CD8-positive, alpha-beta memory T cell (primary cell): ENCODE measurements around the gene SHROOM3. TPM values are rescaled to one million over a fixed set of nuclear protein-coding genes. Genes with fewer than 3 reads are reported as not detected.
A peak's percentile ranks its signal among the peaks of the same experiment; 100 is the strongest.
"Not testable (repeated sequence)": the region's sequence is repeated elsewhere in the genome, so short reads cannot be mapped to it uniquely, and the experiment has no call there.

Experiments
- CTCF ChIA-PET: fragments of 350-600 bp; sonication (Branson Sonifier 250); formaldehyde crosslinking; loops from one replicate; lab custom pipeline; 2021; ENCODE audit warnings: antibody characterized with exemption; lab: Charles Lee
- POLR2A ChIA-PET: fragments of 350-600 bp; sonication (Branson Sonifier 250); formaldehyde crosslinking; loops from one replicate; lab custom pipeline; 2021; ENCODE audit warnings: antibody characterized with exemption; lab: Charles Lee
- DNase-seq, 5 donors: peaks; one replicate each; pipeline versions ENCODE4 v3.0.0 to v3.0.0-alpha.2; 2020 to 2022; ENCODE audit warnings: mixed read lengths in 1 of 5
- H3K27ac ChIP-seq: one replicate; pipeline ENCODE4 v1.7.0; 2013; ENCODE audit warnings: low read depth, mild to moderate bottlenecking, low read length, moderate library complexity
- H3K27me3 ChIP-seq: 2 replicates; pipeline ENCODE4 v1.7.0; 2013; ENCODE audit warnings: low read length, mild to moderate bottlenecking; ENCODE audit not compliant: insufficient read depth, poor library complexity, severe bottlenecking
- H3K36me3 ChIP-seq: 2 replicates; pipeline ENCODE4 v1.7.0; 2013; ENCODE audit warnings: mild to moderate bottlenecking, low read length, moderate library complexity; ENCODE audit not compliant: insufficient read depth
- H3K4me1 ChIP-seq: 2 replicates; pipeline ENCODE4 v1.7.0; 2013; ENCODE audit warnings: mild to moderate bottlenecking, low read length, moderate library complexity; ENCODE audit not compliant: insufficient read depth
- H3K4me3 ChIP-seq: 2 replicates; pipeline ENCODE4 v1.7.0; 2013; ENCODE audit warnings: mild to moderate bottlenecking, low read length
- H3K9me3 ChIP-seq: 2 replicates; pipeline ENCODE4 v1.7.0; 2013; ENCODE audit warnings: mild to moderate bottlenecking, low read length
- H3K27ac Mint-ChIP-seq, 8 donors: one replicate each; pipeline ENCODE4 v1.8.0; 2020 to 2021; ENCODE audit warnings: mixed read lengths in 8 of 8, mild to moderate bottlenecking in 6 of 8, inconsistent platforms in 3 of 8, moderate library complexity in 3 of 8
- H3K27me3 Mint-ChIP-seq, 2 donors: one replicate each; pipeline ENCODE4 v1.8.0; 2020 to 2021; ENCODE audit warnings: mixed read lengths in 2 of 2, mild to moderate bottlenecking in 1 of 2, moderate library complexity in 1 of 2
- H3K36me3 Mint-ChIP-seq, 3 donors: one replicate each; pipeline ENCODE4 v1.8.0; 2020 to 2021; ENCODE audit warnings: mixed read lengths in 3 of 3, inconsistent platforms in 1 of 3, mild to moderate bottlenecking in 1 of 3
- H3K4me1 Mint-ChIP-seq, 3 donors: one replicate each; pipeline ENCODE4 v1.8.0; 2020 to 2021; ENCODE audit warnings: mixed read lengths in 3 of 3, inconsistent platforms in 1 of 3, mild to moderate bottlenecking in 1 of 3
- H3K4me3 Mint-ChIP-seq, 7 donors: one replicate each; pipeline ENCODE4 v1.8.0; 2020 to 2021; ENCODE audit warnings: mixed read lengths in 7 of 7, mild to moderate bottlenecking in 6 of 7, moderate library complexity in 4 of 7, inconsistent platforms in 2 of 7
- H3K9me3 Mint-ChIP-seq, 5 donors: one replicate each; pipeline ENCODE4 v1.8.0; 2020 to 2022; ENCODE audit warnings: mixed read lengths in 5 of 5, mild to moderate bottlenecking in 3 of 5, moderate library complexity in 2 of 5, inconsistent platforms in 1 of 5
- polyA plus RNA-seq: library from polyadenylated mRNA; unstranded; fragments of 300-500 nt; fragmentation: Illumina TruSeq; gene quantifications from one replicate; pipeline ENCODE4 v1.2.3, GENCODE V29; 2021
- total RNA-seq, 2 experiments: library from RNA; stranded (reverse); gene quantifications; one replicate each; pipeline ENCODE4 v1.2.3, GENCODE V29; 2021

Gene SHROOM3
- total and polyA plus RNA-seq, 3 experiments from 2014 or later = not detected

GRCh38 chr4:76410636-76411035 lies 24.4 kb upstream of the SHROOM3 start:
- ChIA-PET POLR2A (no interaction called here), CTCF (interaction anchor here (1.1 kb wide), 1 partner anchor 9 kb away, joined by 3 read pairs; no protein-coding TSS in a partner anchor)
- no peak overlapping the region for H3K4me3 ChIP-seq
- H3K27me3 ChIP-seq = no peaks in the 10 kb centered on the region
- no peak for DNase-seq
- Mint-ChIP-seq H3K9me3 (no peaks in the 10 kb centered on the region), H3K4me1 (peaks cover 0 to 9% (median 5%) of the 10 kb centered on the region in 3 donors), H3K36me3 (no peaks in the 10 kb centered on the region), H3K4me3 (no peak overlapping the region), H3K27ac (no peak overlapping the region), H3K27me3 (peaks cover 6 to 15% of the 10 kb centered on the region in 2 donors)
- H3K9me3 ChIP-seq = no peaks in the 10 kb centered on the region
- H3K36me3 ChIP-seq = no peaks in the 10 kb centered on the region
- no peak overlapping the region for H3K27ac ChIP-seq
- no peaks in the 10 kb centered on the region for H3K4me1 ChIP-seq

- CTCF ChIA-PET = no interaction called here
- Mint-ChIP-seq H3K27ac (peak overlapping the region in 1 of 8 donors; percentile 43), H3K9me3 (peaks cover 0 to 4% (median 0%) of the 10 kb centered on the region in 5 donors), H3K27me3 (peaks cover 17 to 40% of the 10 kb centered on the region in 2 donors), H3K36me3 (peaks cover 0 to 4% (median 0%) of the 10 kb centered on the region in 3 donors), H3K4me1 (peaks cover 0 to 14% (median 7%) of the 10 kb centered on the region in 3 donors), H3K4me3 (peak overlapping the region in 6 of 7 donors; percentile 55 to 75 (median 67))
- no peak overlapping the region for H3K27ac ChIP-seq
- no peaks in the 10 kb centered on the region for H3K9me3 ChIP-seq
- POLR2A ChIA-PET = no interaction called here
- no peaks in the 10 kb centered on the region for H3K36me3 ChIP-seq
- no peaks in the 10 kb centered on the region for H3K27me3 ChIP-seq
- DNase-seq = no peak
- no peaks in the 10 kb centered on the region for H3K4me1 ChIP-seq
- H3K4me3 ChIP-seq = no peak overlapping the region
Measured at GRCh38 chr4:76420188-76420761, 14.8 kb upstream of the SHROOM3 start.

GRCh38 chr4:76420762-76421581 lies 14.1 kb upstream of the SHROOM3 start, which contains the start of gene CCDC158:
TSS of gene CCDC158 (minus strand) at chr4:76421141. CDS start at chr4:76403207, 17,934 bp downstream.
- no peak within 1 kb of the TSS for H3K4me3 ChIP-seq
- H3K27me3 ChIP-seq = no peaks in the 10 kb centered on the region
- no peak within 1 kb of the TSS for H3K27ac ChIP-seq
- CTCF ChIA-PET = interaction anchor here (1.4 kb wide), 1 partner anchor 11 kb away, joined by 4 read pairs; no protein-coding TSS in a partner anchor
- POLR2A ChIA-PET = no interaction called here
- DNase-seq = peak in 1 of 5 donors; percentile 7
- H3K36me3 Mint-ChIP-seq = peaks cover 0 to 4% (median 0%) of the 10 kb centered on the region in 3 donors
- peaks cover 21 to 44% of the 10 kb centered on the region in 2 donors for H3K27me3 Mint-ChIP-seq
- no peaks in the 10 kb centered on the region for H3K9me3 ChIP-seq
- peak within 1 kb of the TSS in 6 of 7 donors; percentile 55 to 87 (median 68) for H3K4me3 Mint-ChIP-seq
- peaks cover 0 to 14% (median 7%) of the 10 kb centered on the region in 3 donors for H3K4me1 Mint-ChIP-seq
- peaks cover 0 to 4% (median 0%) of the 10 kb centered on the region in 5 donors for H3K9me3 Mint-ChIP-seq
- no peaks in the 10 kb centered on the region for H3K36me3 ChIP-seq
- H3K4me1 ChIP-seq = no peaks in the 10 kb centered on the region
- peak within 1 kb of the TSS in 1 of 8 donors; percentile 43 for H3K27ac Mint-ChIP-seq

- H3K36me3 ChIP-seq, H3K4me3 Mint-ChIP-seq, H3K4me1 ChIP-seq, H3K27me3 ChIP-seq, H3K9me3 ChIP-seq, H3K4me3 ChIP-seq, H3K9me3 Mint-ChIP-seq, H3K36me3 Mint-ChIP-seq, H3K27ac Mint-ChIP-seq, POLR2A ChIA-PET, CTCF ChIA-PET, H3K27ac ChIP-seq, DNase-seq: not testable (repeated sequence)
- Mint-ChIP-seq H3K4me1 (peaks cover 0 to 14% (median 7%) of the 10 kb centered on the region in 3 donors), H3K27me3 (peaks cover 15 to 37% of the 10 kb centered on the region in 2 donors)
Measured at GRCh38 chr4:76423159-76423558, 11.9 kb upstream of the SHROOM3 start.

GRCh38 chr4:76426272-76426671 lies 8.8 kb upstream of the SHROOM3 start:
- H3K27me3 ChIP-seq = no peaks in the 10 kb centered on the region
- H3K36me3 Mint-ChIP-seq = no peaks in the 10 kb centered on the region
- H3K27me3 Mint-ChIP-seq = peaks cover 6 to 19% of the 10 kb centered on the region in 2 donors

GRCh38 chr4:76429636-76430035 lies 5.4 kb upstream of the SHROOM3 start:
- Mint-ChIP-seq H3K27me3 (peaks cover 4 to 20% of the 10 kb centered on the region in 2 donors), H3K36me3 (no peaks in the 10 kb centered on the region), H3K9me3 (no peaks in the 10 kb centered on the region), H3K27ac (no peak overlapping the region), H3K4me1 (no peaks in the 10 kb centered on the region), H3K4me3 (no peak overlapping the region)
- Histone ChIP-seq H3K4me3 (no peak overlapping the region), H3K27me3 (no peaks in the 10 kb centered on the region), H3K36me3 (no peaks in the 10 kb centered on the region), H3K4me1 (no peaks in the 10 kb centered on the region), H3K9me3 (no peaks in the 10 kb centered on the region), H3K27ac (no peak overlapping the region)
- DNase-seq = no peak
- CTCF ChIA-PET = interaction anchor here (1.0 to 1.3 kb wide), 2 partner anchors 11 to 27 kb away, joined by 3 read pairs; no protein-coding TSS in a partner anchor
- POLR2A ChIA-PET = no interaction called here

More at GRCh38 chr4:76426272-76426671, 8.8 kb upstream of the SHROOM3 start:
- no peaks in the 10 kb centered on the region for H3K9me3 Mint-ChIP-seq
- Histone ChIP-seq H3K9me3 (no peaks in the 10 kb centered on the region), H3K4me1 (no peaks in the 10 kb centered on the region), H3K4me3 (no peak overlapping the region), H3K27ac (no peak overlapping the region), H3K36me3 (no peaks in the 10 kb centered on the region)
- DNase-seq = no peak
- POLR2A ChIA-PET = no interaction called here
- peaks cover 0 to 6% (median 3%) of the 10 kb centered on the region in 3 donors for H3K4me1 Mint-ChIP-seq
- H3K4me3 Mint-ChIP-seq = no peak overlapping the region
- CTCF ChIA-PET = no interaction called here
- no peak overlapping the region for H3K27ac Mint-ChIP-seq

- no peak overlapping the region for H3K27ac Mint-ChIP-seq
- no peak overlapping the region for H3K4me3 Mint-ChIP-seq
- H3K36me3 Mint-ChIP-seq = no peaks in the 10 kb centered on the region
- no peaks in the 10 kb centered on the region for H3K27me3 ChIP-seq
- no peak overlapping the region for H3K27ac ChIP-seq
- ChIA-PET CTCF (interaction anchor here (0.7 to 1.3 kb wide), 6 partner anchors 13 to 988 kb away, joined by 3 to 5 read pairs (median 3); no protein-coding TSS in a partner anchor), POLR2A (no interaction called here)
- H3K27me3 Mint-ChIP-seq = peaks cover 11 to 26% of the 10 kb centered on the region in 2 donors
- no peaks in the 10 kb centered on the region for H3K4me1 ChIP-seq
- no peaks in the 10 kb centered on the region for H3K36me3 ChIP-seq
- H3K9me3 Mint-ChIP-seq = no peaks in the 10 kb centered on the region
- peaks cover 0 to 1% (median 0%) of the 10 kb centered on the region in 3 donors for H3K4me1 Mint-ChIP-seq
- H3K9me3 ChIP-seq = no peaks in the 10 kb centered on the region
- no peak overlapping the region for H3K4me3 ChIP-seq
- DNase-seq = peak in 1 of 5 donors; percentile 17
Measured at GRCh38 chr4:76430519-76431388, 4.3 kb upstream of the SHROOM3 start.
